ENCODE results near the gene MCM5.
A peak's percentile ranks its signal among the peaks of the same experiment; 100 is the strongest.

The MCM5 gene

DNA sequence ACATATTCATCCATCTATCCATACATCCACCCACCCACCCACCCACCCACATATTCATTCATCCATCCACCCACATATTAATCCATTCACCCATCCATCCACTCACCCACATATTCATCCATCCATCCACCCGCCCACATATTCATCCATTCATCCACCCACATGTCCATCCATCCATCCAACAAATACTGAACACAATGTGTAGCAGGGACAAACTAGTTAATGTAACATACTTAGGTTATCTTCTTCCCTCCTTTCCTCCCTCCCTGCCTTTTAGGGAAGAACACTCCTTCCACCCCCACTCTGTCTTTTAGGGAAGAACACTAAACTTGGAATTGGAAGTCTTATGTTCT, 39.4 kb downstream of the MCM5 start:
- H3K36me3 ChIP-seq (replicated peaks in 1 of 2; ENCODE audit: control insufficient read depth in 2 of 2, insufficient read depth in 2 of 2, low read length in 2 of 2), result peaks cover 8 to 10% of the 10 kb centered on the region in 2 donors
- no peak overlapping the region for H4K91ac ChIP-seq (ENCODE audit: low read depth, low read length, poor library complexity)
- 100% methylated on average over 1 of the region's 1 CpG; no CpG with 5 or more reads in 1 of the 2 donors for WGBS, 2 donors (ENCODE audit: extremely low coverage in 2 of 2, insufficient read length in 2 of 2, insufficient replicate concordance in 1 of 2)
- no peak overlapping the region for H3K9ac ChIP-seq (ENCODE audit: low read depth, low read length, poor library complexity)
- H3K18ac ChIP-seq (ENCODE audit: low read length), result no peak overlapping the region
- H2AK5ac ChIP-seq (ENCODE audit: low read depth, low read length), result no peak overlapping the region
- H3K4me3 ChIP-seq (ENCODE audit: low read length in 2 of 2), result no peak overlapping the region
- H2BK12ac ChIP-seq (ENCODE audit: low read length), result no peak overlapping the region
- H3K27me3 ChIP-seq (ENCODE audit: control insufficient read depth in 3 of 3, insufficient read depth in 3 of 3, low read depth in 1 of 3, low read length in 3 of 3), result peaks cover 0 to 3% (median 0%) of the 10 kb centered on the region in 3 experiments
- H4K8ac ChIP-seq (ENCODE audit: low read depth, low read length), result no peak overlapping the region
- no peak overlapping the region for H2BK5ac ChIP-seq (ENCODE audit: low read length)
- H3K9me3 ChIP-seq (replicated peaks in 1 of 2; ENCODE audit: control insufficient read depth in 2 of 2, insufficient read depth in 1 of 2, low read depth in 1 of 2, low read length in 2 of 2), result peaks cover 2 to 4% of the 10 kb centered on the region in 2 donors
- H3K14ac ChIP-seq (ENCODE audit: low read length), result no peak overlapping the region
- H2BK120ac ChIP-seq (ENCODE audit: low read depth, low read length), result no peak overlapping the region
- no peak overlapping the region for H3K23ac ChIP-seq (ENCODE audit: low read depth, low read length, poor library complexity)
- no peak for DNase-seq (ENCODE audit: low spot score)
- H3K4ac ChIP-seq (ENCODE audit: low read length), result no peak overlapping the region
- no peak overlapping the region for H2AFZ ChIP-seq (ENCODE audit: low read length)
- no peak overlapping the region for H2BK15ac ChIP-seq (ENCODE audit: low read length)
- H3K4me2 ChIP-seq (ENCODE audit: insufficient read depth, low read length, poor library complexity, severe bottlenecking), result no peak overlapping the region
- H3K79me1 ChIP-seq (ENCODE audit: low read depth, low read length), result no peaks in the 10 kb centered on the region
- H3K27ac ChIP-seq (replicated peaks; ENCODE audit: low read length), result no peak overlapping the region
- H3K4me1 ChIP-seq (ENCODE audit: control insufficient read depth in 2 of 2, insufficient read depth in 1 of 2, low read depth in 1 of 2, low read length in 2 of 2), result no peaks in the 10 kb centered on the region

DNA sequence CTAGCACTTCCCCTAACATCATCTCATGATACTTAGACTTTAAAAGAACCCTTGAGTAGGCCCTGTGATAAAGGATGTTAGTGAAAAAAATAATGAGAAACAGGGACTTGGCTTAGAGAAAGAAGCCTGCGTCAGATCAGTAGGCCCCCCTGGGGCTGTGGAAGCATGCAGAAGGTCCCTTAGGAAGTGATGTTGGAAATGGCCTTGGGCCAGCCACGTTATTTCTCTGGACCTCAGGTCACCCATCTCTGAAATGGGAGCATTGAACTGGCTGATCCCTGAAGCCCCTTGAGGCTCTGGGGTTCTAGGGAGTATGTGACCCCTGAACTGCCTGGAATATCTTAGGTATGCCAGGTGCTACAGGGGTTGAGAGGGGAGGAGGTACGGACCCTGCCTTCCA, 40.2 kb downstream of the MCM5 start:
- H3K4ac ChIP-seq (ENCODE audit: low read length), result no peak overlapping the region
- peaks cover 3 to 6% of the 10 kb centered on the region in 2 donors for H3K36me3 ChIP-seq (replicated peaks in 1 of 2; ENCODE audit: control insufficient read depth in 2 of 2, insufficient read depth in 2 of 2, low read length in 2 of 2)
- no peak overlapping the region for H2BK120ac ChIP-seq (ENCODE audit: low read depth, low read length)
- H2BK5ac ChIP-seq (ENCODE audit: low read length), result no peak overlapping the region
- no peak for DNase-seq (ENCODE audit: low spot score)
- no peaks in the 10 kb centered on the region for H3K79me1 ChIP-seq (ENCODE audit: low read depth, low read length)
- H3K18ac ChIP-seq (ENCODE audit: low read length), result no peak overlapping the region
- no peak overlapping the region for H3K4me2 ChIP-seq (ENCODE audit: insufficient read depth, low read length, poor library complexity, severe bottlenecking)
- H3K4me3 ChIP-seq (ENCODE audit: low read length in 2 of 2), result no peak overlapping the region
- no peak overlapping the region for H3K14ac ChIP-seq (ENCODE audit: low read length)
- H2AK5ac ChIP-seq (ENCODE audit: low read depth, low read length), result no peak overlapping the region
- no peaks in the 10 kb centered on the region for H3K4me1 ChIP-seq (ENCODE audit: control insufficient read depth in 2 of 2, insufficient read depth in 1 of 2, low read depth in 1 of 2, low read length in 2 of 2)
- no peak overlapping the region for H2BK12ac ChIP-seq (ENCODE audit: low read length)
- H4K8ac ChIP-seq (ENCODE audit: low read depth, low read length), result no peak overlapping the region
- no peak overlapping the region for H3K23ac ChIP-seq (ENCODE audit: low read depth, low read length, poor library complexity)
- H3K9me3 ChIP-seq (replicated peaks in 1 of 2; ENCODE audit: control insufficient read depth in 2 of 2, insufficient read depth in 1 of 2, low read depth in 1 of 2, low read length in 2 of 2), result no peaks in the 10 kb centered on the region
- no peak overlapping the region for H4K91ac ChIP-seq (ENCODE audit: low read depth, low read length, poor library complexity)
- H2BK15ac ChIP-seq (ENCODE audit: low read length), result no peak overlapping the region
- H3K27ac ChIP-seq (replicated peaks; ENCODE audit: low read length), result no peak overlapping the region
- H2AFZ ChIP-seq (ENCODE audit: low read length), result no peak overlapping the region
- WGBS, 2 donors (ENCODE audit: extremely low coverage in 2 of 2, insufficient read length in 2 of 2, insufficient replicate concordance in 1 of 2), result no CpG with 5 or more reads among the region's 3 CpGs
- H3K9ac ChIP-seq (ENCODE audit: low read depth, low read length, poor library complexity), result no peak overlapping the region
- H3K27me3 ChIP-seq (ENCODE audit: control insufficient read depth in 3 of 3, insufficient read depth in 3 of 3, low read depth in 1 of 3, low read length in 3 of 3), result peaks cover 0 to 3% (median 0%) of the 10 kb centered on the region in 3 experiments

DNA sequence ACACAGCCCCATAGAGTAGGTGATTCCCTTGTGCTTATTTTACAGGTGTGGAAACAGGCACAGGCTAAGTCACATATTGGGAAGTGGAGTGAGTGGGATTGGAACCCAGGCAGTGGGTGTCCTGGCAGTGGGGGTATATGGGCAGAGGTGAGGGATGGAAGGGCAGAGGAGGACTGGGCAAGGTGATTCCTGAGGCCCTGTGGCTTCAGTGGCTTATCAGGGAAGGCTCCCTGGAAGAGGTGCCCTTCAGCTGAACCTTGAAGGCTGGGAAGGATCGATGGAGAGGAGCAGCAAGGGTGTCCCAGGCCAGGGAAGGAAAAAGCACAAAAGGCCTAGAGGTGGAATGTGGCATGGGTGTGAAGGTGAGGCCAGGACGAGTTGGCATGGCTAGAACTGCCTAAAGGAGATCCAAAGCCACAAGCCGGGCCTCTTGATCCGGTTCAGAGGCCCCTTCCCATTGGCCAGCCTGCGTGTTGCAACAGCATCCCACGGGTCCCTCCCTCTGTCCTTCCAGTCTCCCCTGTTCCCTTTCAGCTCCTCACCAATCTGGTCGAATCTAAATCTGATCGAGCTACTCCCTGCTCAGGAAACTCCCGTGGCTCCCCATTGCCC, 41.7 kb downstream of the MCM5 start:
- WGBS, 2 donors (ENCODE audit: extremely low coverage in 2 of 2, insufficient read length in 2 of 2, insufficient replicate concordance in 1 of 2), result no CpG with 5 or more reads among the region's 9 CpGs

GRCh38 chr22:35442471-35442870, 42.5 kb downstream of the MCM5 start:
- H3K36me3 ChIP-seq (replicated peaks in 1 of 2; ENCODE audit: control insufficient read depth in 2 of 2, insufficient read depth in 2 of 2, low read length in 2 of 2), result peaks cover 2 to 4% of the 10 kb centered on the region in 2 donors

More for the DNA sequence above, 41.7 kb downstream of the MCM5 start:
- Histone ChIP-seq H3K4ac (ENCODE audit: low read length) (no peak overlapping the region), H2BK120ac (ENCODE audit: low read depth, low read length) (no peak overlapping the region), H3K4me2 (ENCODE audit: insufficient read depth, low read length, poor library complexity, severe bottlenecking) (no peak overlapping the region), H2BK15ac (ENCODE audit: low read length) (no peak overlapping the region), H3K36me3 (replicated peaks in 1 of 2; ENCODE audit: control insufficient read depth in 2 of 2, insufficient read depth in 2 of 2, low read length in 2 of 2) (peaks cover 2 to 4% of the 10 kb centered on the region in 2 donors), H3K27me3 (ENCODE audit: control insufficient read depth in 3 of 3, insufficient read depth in 3 of 3, low read depth in 1 of 3, low read length in 3 of 3) (peaks cover 0 to 3% (median 0%) of the 10 kb centered on the region in 3 experiments), H4K91ac (ENCODE audit: low read depth, low read length, poor library complexity) (no peak overlapping the region), H2BK12ac (ENCODE audit: low read length) (no peak overlapping the region), H2BK5ac (ENCODE audit: low read length) (no peak overlapping the region), H3K14ac (ENCODE audit: low read length) (no peak overlapping the region), H2AFZ (ENCODE audit: low read length) (no peak overlapping the region), H3K9me3 (replicated peaks in 1 of 2; ENCODE audit: control insufficient read depth in 2 of 2, insufficient read depth in 1 of 2, low read depth in 1 of 2, low read length in 2 of 2) (no peaks in the 10 kb centered on the region), H3K27ac (replicated peaks; ENCODE audit: low read length) (no peak overlapping the region), H3K4me3 (ENCODE audit: low read length in 2 of 2) (no peak overlapping the region), H2AK5ac (ENCODE audit: low read depth, low read length) (no peak overlapping the region), H3K18ac (ENCODE audit: low read length) (peak overlapping the region; percentile 19), H4K8ac (ENCODE audit: low read depth, low read length) (no peak overlapping the region), H3K9ac (ENCODE audit: low read depth, low read length, poor library complexity) (no peak overlapping the region), H3K23ac (ENCODE audit: low read depth, low read length, poor library complexity) (no peak overlapping the region), H3K79me1 (ENCODE audit: low read depth, low read length) (no peaks in the 10 kb centered on the region), H3K4me1 (ENCODE audit: control insufficient read depth in 2 of 2, insufficient read depth in 1 of 2, low read depth in 1 of 2, low read length in 2 of 2) (no peaks in the 10 kb centered on the region)
- DNase-seq (ENCODE audit: low spot score), result no peak

More at GRCh38 chr22:35442471-35442870, 42.5 kb downstream of the MCM5 start:
- Histone ChIP-seq H3K18ac (ENCODE audit: low read length) (no peak overlapping the region), H3K23ac (ENCODE audit: low read depth, low read length, poor library complexity) (peak overlapping the region; percentile 29), H3K27me3 (ENCODE audit: control insufficient read depth in 3 of 3, insufficient read depth in 3 of 3, low read depth in 1 of 3, low read length in 3 of 3) (peaks cover 0 to 3% (median 0%) of the 10 kb centered on the region in 3 experiments), H2AFZ (ENCODE audit: low read length) (no peak overlapping the region), H3K4me2 (ENCODE audit: insufficient read depth, low read length, poor library complexity, severe bottlenecking) (no peak overlapping the region), H2AK5ac (ENCODE audit: low read depth, low read length) (no peak overlapping the region), H3K4ac (ENCODE audit: low read length) (no peak overlapping the region), H3K27ac (replicated peaks; ENCODE audit: low read length) (no peak overlapping the region), H3K9me3 (replicated peaks in 1 of 2; ENCODE audit: control insufficient read depth in 2 of 2, insufficient read depth in 1 of 2, low read depth in 1 of 2, low read length in 2 of 2) (no peaks in the 10 kb centered on the region), H3K79me1 (ENCODE audit: low read depth, low read length) (no peaks in the 10 kb centered on the region), H4K8ac (ENCODE audit: low read depth, low read length) (no peak overlapping the region), H4K91ac (ENCODE audit: low read depth, low read length, poor library complexity) (no peak overlapping the region), H2BK5ac (ENCODE audit: low read length) (no peak overlapping the region), H2BK12ac (ENCODE audit: low read length) (no peak overlapping the region), H2BK15ac (ENCODE audit: low read length) (no peak overlapping the region), H3K4me3 (ENCODE audit: low read length in 2 of 2) (no peak overlapping the region), H2BK120ac (ENCODE audit: low read depth, low read length) (no peak overlapping the region), H3K4me1 (ENCODE audit: control insufficient read depth in 2 of 2, insufficient read depth in 1 of 2, low read depth in 1 of 2, low read length in 2 of 2) (no peaks in the 10 kb centered on the region), H3K9ac (ENCODE audit: low read depth, low read length, poor library complexity) (no peak overlapping the region), H3K14ac (ENCODE audit: low read length) (no peak overlapping the region)
- no CpG with 5 or more reads among the region's 6 CpGs for WGBS, 2 donors (ENCODE audit: extremely low coverage in 2 of 2, insufficient read length in 2 of 2, insufficient replicate concordance in 1 of 2)
- DNase-seq (ENCODE audit: low spot score), result no peak
